Tibial nerve (tissue), 4 donors: Measurements from ENCODE around the gene ARRB1. TPM values are rescaled to one million over a fixed set of nuclear protein-coding genes. Genes with fewer than 3 reads are reported as not detected.
A peak's percentile ranks its signal among the peaks of the same experiment; 100 is the strongest.

Source experiments
- DNase-seq, 2 donors: peaks; one replicate each; pipeline ENCODE4 v3.0.0-alpha.2; 2019; ENCODE audit warnings: low spot score in 2 of 2
- H3K27ac ChIP-seq, 4 donors: fragments of 200-600 bp; sonication (generic) in 3 of 4; one replicate each; pipeline ENCODE4 v1.5.1; 2017 to 2019; ENCODE audit warnings: mild to moderate bottlenecking in 1 of 4
- H3K27me3 ChIP-seq, 2 donors: fragments of 200-600 bp; sonication (generic) in 1 of 2; one replicate each; pipeline versions ENCODE4 v1.5.1 to v1.6.0; 2017 to 2019
- H3K36me3 ChIP-seq, 3 donors: fragments of 200-600 bp; sonication (generic); one replicate each; pipeline ENCODE4 v1.5.1; 2018 to 2019
- H3K4me1 ChIP-seq, 4 donors: fragments of 200-600 bp; sonication (generic) in 3 of 4; one replicate each; pipeline ENCODE4 v1.5.1; 2017 to 2019
- H3K4me3 ChIP-seq, 4 donors: fragments of 200-600 bp; sonication (generic) in 3 of 4; one replicate each; pipeline ENCODE4 v1.5.1; 2017 to 2019; ENCODE audit warnings: mild to moderate bottlenecking in 1 of 4, moderate library complexity in 1 of 4
- H3K9me3 ChIP-seq, 4 donors: fragments of 200-600 bp; sonication (generic) in 3 of 4; one replicate each; pipeline ENCODE4 v1.5.1; 2017 to 2019
- EP300 ChIP-seq, 2 donors: sonication (generic); formaldehyde crosslinking; IDR thresholded peaks; one replicate each; pipeline ENCODE4 v1.6.1; 2017; ENCODE audit warnings: antibody characterized with exemption in 2 of 2, mild to moderate bottlenecking in 1 of 2
- POLR2A ChIP-seq, 2 donors: fragments of 450-650 bp; IDR thresholded peaks; one replicate each; pipeline ENCODE4 v1.6.1; 2017; ENCODE audit warnings: antibody characterized with exemption in 2 of 2, mild to moderate bottlenecking in 2 of 2, moderate library complexity in 2 of 2
- WGBS, 2 donors: methylation state at CpG; one replicate each; pipeline ENCODE4 v1.1.5; 2018; 5-methylcytosine and 5-hydroxymethylcytosine counted together
- total RNA-seq, 4 donors: library from RNA; depleted of rRNA; stranded (reverse); fragments of >200 nt; gene quantifications; one replicate each; pipeline ENCODE4 v1.1.0, GENCODE V29; 2016
- TF ChIP-seq, protein P1 (sequence below), 5 experiments: fragments of 200-600 bp in 3 of 5; fragments of 450-650 bp in 2 of 5; sonication (generic) in 3 of 5; IDR thresholded peaks; one replicate each; pipeline ENCODE4 v1.5.1; 2016 to 2019; ENCODE audit warnings: antibody characterized with exemption in 5 of 5, mild to moderate bottlenecking in 3 of 5, moderate library complexity in 2 of 5

ARRB1 gene
- total RNA-seq, 4 donors from 2014 or later: 38.2 to 68.1 (median 45.8) TPM

DNA sequence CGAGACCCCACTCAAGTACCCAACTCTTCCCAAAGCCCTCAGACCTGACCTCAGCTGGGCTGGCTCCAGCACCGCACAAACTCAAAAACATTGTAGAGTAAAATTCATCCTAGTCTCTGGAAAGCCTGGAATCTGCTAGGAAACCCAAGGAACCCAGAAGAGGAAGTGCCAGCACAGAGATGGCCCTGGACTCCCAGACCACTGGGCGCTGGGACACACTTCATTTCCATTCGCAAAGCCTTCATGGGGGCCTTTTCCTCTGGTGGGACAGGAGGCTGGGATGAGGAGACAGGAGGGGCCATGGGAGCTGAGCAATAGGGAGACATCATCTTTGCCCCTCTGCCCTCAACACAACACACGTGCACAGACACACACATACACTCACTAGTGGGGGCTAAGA, 30.8 kb downstream of the ARRB1 start:
- Histone ChIP-seq H3K36me3 (no peaks in the 10 kb centered on the region), H3K9me3 (no peaks in the 10 kb centered on the region), H3K27ac (peak overlapping the region in 3 of 4 donors; percentile 45 to 70 (median 50)), H3K4me1 (peaks cover 0 to 31% (median 14%) of the 10 kb centered on the region in 4 donors), H3K4me3 (no peak overlapping the region), H3K27me3 (no peaks in the 10 kb centered on the region)
- TF ChIP-seq EP300 (IDR thresholded peaks at IDR 0.05): no peak
- no peak for TF ChIP-seq POLR2A (IDR thresholded peaks at IDR 0.05)
- TF ChIP-seq, protein P1, sequence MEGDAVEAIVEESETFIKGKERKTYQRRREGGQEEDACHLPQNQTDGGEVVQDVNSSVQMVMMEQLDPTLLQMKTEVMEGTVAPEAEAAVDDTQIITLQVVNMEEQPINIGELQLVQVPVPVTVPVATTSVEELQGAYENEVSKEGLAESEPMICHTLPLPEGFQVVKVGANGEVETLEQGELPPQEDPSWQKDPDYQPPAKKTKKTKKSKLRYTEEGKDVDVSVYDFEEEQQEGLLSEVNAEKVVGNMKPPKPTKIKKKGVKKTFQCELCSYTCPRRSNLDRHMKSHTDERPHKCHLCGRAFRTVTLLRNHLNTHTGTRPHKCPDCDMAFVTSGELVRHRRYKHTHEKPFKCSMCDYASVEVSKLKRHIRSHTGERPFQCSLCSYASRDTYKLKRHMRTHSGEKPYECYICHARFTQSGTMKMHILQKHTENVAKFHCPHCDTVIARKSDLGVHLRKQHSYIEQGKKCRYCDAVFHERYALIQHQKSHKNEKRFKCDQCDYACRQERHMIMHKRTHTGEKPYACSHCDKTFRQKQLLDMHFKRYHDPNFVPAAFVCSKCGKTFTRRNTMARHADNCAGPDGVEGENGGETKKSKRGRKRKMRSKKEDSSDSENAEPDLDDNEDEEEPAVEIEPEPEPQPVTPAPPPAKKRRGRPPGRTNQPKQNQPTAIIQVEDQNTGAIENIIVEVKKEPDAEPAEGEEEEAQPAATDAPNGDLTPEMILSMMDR (IDR thresholded peaks at IDR 0.05): no peak
- DNase-seq: no peak
- WGBS, 2 donors: 89 to 91% methylated on average over 5 of the region's 5 CpGs

DNA sequence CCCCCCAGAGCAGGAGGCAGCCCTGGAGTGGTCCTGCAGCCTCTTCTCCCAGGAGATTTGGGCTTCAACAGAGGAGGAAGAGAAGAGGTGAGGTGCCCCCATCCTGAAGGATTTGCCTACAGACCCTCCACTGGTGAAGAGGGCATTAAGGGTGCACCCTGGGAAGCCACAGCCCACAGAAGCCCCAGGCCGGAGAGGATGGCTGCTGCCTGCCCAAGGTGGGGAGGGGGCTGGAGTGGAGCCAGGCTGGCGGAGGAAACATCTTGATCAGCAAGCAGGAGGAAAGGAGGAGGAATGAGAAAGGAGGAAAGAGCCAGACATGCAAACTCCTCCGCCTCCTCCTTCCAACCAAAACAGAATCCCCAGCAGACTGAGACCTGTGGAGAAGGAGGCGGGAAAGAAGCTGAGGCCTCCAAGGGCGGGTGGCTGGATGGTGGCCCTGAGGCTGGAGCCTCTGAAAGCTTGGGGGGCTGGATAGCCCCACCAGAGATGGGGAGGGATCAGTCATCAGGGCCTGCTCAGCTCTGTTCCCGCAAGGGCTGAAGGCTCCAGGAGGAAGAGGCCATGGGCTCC, 31.3 kb downstream of the ARRB1 start:
- H3K36me3 ChIP-seq: no peaks in the 10 kb centered on the region
- no peaks in the 10 kb centered on the region for H3K9me3 ChIP-seq
- peaks cover 0 to 29% (median 13%) of the 10 kb centered on the region in 4 donors for H3K4me1 ChIP-seq
- TF ChIP-seq POLR2A (IDR thresholded peaks at IDR 0.05) (no peak), EP300 (IDR thresholded peaks at IDR 0.05) (no peak)
- TF ChIP-seq, protein P1 (IDR thresholded peaks at IDR 0.05): no peak
- no peak overlapping the region for H3K4me3 ChIP-seq
- no peak for DNase-seq
- H3K27me3 ChIP-seq: no peaks in the 10 kb centered on the region
- 67% methylated on average over 6 of the region's 6 CpGs for WGBS, 2 donors
- peak overlapping the region in 3 of 4 donors; percentile 45 to 70 (median 50) for H3K27ac ChIP-seq

DNA sequence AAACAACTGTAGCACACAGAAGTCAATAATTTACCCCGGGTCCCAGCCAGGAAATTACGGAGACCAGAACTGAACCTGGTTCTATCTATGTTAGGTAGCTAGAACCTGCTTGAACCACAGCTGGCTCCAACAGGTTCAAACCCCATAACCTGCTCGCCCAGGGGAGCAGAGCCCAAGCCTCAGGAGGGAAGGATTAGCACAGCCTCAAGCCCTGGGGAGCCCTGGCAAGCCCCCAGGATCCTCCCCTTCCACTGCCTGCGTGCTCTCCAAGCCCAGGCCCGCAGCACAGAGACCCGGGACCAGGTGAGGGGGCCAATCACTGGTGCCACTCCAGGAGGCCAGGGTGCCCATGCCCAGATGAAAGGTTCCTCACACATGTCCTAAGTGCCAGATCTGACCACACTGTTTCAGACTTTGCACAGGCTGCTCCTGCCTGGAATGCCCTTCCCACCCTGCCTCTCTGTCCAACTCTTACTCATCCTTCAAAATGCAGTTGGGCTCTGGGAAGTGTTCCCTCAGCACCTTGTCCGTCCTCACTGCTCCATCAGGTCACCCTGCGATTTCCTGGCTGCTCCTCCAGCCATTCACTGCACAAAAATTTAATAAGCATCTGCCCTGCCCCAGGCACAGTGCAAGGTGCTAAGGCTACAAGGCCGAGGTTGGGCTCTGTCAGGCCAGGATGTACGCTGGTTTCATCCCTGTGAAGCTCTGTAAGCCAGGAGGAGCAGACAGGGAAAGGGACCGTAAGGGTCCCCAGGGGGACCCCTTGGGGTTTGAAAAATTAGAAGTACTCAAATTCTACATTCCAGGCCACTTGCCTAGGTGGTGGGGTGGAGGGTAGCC, 32.2 kb downstream of the ARRB1 start:
- TF ChIP-seq EP300 (IDR thresholded peaks at IDR 0.05) (no peak), POLR2A (IDR thresholded peaks at IDR 0.05) (no peak)
- TF ChIP-seq, protein P1 (IDR thresholded peaks at IDR 0.05): no peak
- WGBS, 2 donors: 68 to 77% methylated on average over 9 to 11 of the region's 11 CpGs
- no peak overlapping the region for H3K4me3 ChIP-seq
- H3K4me1 ChIP-seq: peaks cover 0 to 31% (median 15%) of the 10 kb centered on the region in 4 donors
- no peaks in the 10 kb centered on the region for H3K36me3 ChIP-seq
- H3K27me3 ChIP-seq: no peaks in the 10 kb centered on the region
- no peak for DNase-seq
- no peaks in the 10 kb centered on the region for H3K9me3 ChIP-seq
- peak overlapping the region in 3 of 4 donors; percentile 45 to 70 (median 50) for H3K27ac ChIP-seq

DNA sequence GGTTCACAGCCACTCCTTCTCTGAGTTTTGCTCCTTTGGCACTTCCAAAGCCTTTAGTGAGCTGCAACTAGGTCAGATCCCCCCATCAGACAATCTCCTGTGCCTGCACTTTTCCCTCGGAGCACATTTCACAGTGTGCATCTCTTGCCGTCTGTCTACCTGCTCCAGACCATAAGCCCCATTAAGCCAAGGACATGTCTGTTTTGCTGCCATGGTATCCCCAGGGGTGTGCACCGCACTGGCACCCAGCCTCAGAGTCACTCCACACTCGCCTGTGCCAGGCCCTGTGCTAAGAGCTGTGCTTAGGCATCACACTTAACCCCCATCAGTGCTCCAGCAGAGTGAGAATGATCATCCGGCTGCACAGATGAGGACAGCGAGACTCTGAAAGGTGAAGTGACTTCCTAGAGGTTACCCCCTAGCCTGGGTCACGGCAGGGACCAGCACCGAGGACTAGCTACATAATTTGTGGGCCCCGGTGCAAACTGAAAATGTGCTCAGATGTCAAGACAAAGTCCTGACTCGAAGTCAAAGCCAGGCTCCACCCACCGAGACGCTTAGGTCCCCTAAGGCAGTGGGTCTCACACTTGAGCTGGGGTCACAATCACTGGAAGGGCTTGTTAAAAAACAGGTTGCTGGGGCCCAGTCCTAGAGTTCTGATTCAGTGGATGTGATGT, 33.9 kb downstream of the ARRB1 start:
- no peaks in the 10 kb centered on the region for H3K27me3 ChIP-seq
- no peaks in the 10 kb centered on the region for H3K36me3 ChIP-seq
- DNase-seq: no peak
- H3K9me3 ChIP-seq: no peaks in the 10 kb centered on the region
- peaks cover 0 to 48% (median 30%) of the 10 kb centered on the region in 4 donors for H3K4me1 ChIP-seq
- 49 to 51% methylated on average over 12 of the region's 12 CpGs for WGBS, 2 donors
- H3K27ac ChIP-seq: peak overlapping the region in 2 of 4 donors; percentile 2 to 18
- no peak overlapping the region for H3K4me3 ChIP-seq
- TF ChIP-seq EP300 (IDR thresholded peaks at IDR 0.05) (no peak), POLR2A (IDR thresholded peaks at IDR 0.05) (no peak)
- TF ChIP-seq, protein P1 (IDR thresholded peaks at IDR 0.05): no peak
